Inflammatory macrophage treated with lipopolysaccharide for 1 hour (primary cell): ENCODE measurements around the gene PARD3.
A peak's percentile ranks its signal among the peaks of the same experiment; 100 is the strongest.

Source experiments
- DNase-seq, 2 donors: peaks; one replicate each; pipeline ENCODE4 v3.0.0-alpha.2; 2020 to 2022

The PARD3 gene

GRCh38 chr10:34166823-34167222 is 648.3 kb downstream of the PARD3 start:
- DNase-seq = no peak

GRCh38 chr10:34166354-34166753 is 648.7 kb downstream of the PARD3 start:
- no peak for DNase-seq

- no peak for DNase-seq
Measured at GRCh38 chr10:34164029-34164428, 651.1 kb downstream of the PARD3 start.

GRCh38 chr10:34163075-34163905 is 651.8 kb downstream of the PARD3 start:
- DNase-seq = no peak

- DNase-seq = no peak
Measured at GRCh38 chr10:34161777-34162370, 653.2 kb downstream of the PARD3 start.

- DNase-seq = no peak
Measured at GRCh38 chr10:34160595-34160994, 654.5 kb downstream of the PARD3 start.

GRCh38 chr10:34157501-34157900 is 657.6 kb downstream of the PARD3 start:
- DNase-seq = no peak

GRCh38 chr10:34156781-34157425 is 658.2 kb downstream of the PARD3 start:
- DNase-seq = no peak

GRCh38 chr10:34155812-34156211 is 659.3 kb downstream of the PARD3 start:
- DNase-seq = no peak

- DNase-seq = no peak
Measured at GRCh38 chr10:34154383-34154900, 660.7 kb downstream of the PARD3 start.

- DNase-seq = no peak
Measured at GRCh38 chr10:34153663-34154382, 661.3 kb downstream of the PARD3 start.

GRCh38 chr10:34152434-34152833 is 662.7 kb downstream of the PARD3 start:
- no peak for DNase-seq

GRCh38 chr10:34151931-34152330 is 663.2 kb downstream of the PARD3 start:
- no peak for DNase-seq

GRCh38 chr10:34151481-34151880 is 663.6 kb downstream of the PARD3 start:
- DNase-seq = no peak

GRCh38 chr10:34150103-34150502 is 665.0 kb downstream of the PARD3 start:
- DNase-seq = no peak

- no peak for DNase-seq
Measured at GRCh38 chr10:34148305-34148657, 666.8 kb downstream of the PARD3 start.

GRCh38 chr10:34147641-34148304 is 667.3 kb downstream of the PARD3 start:
- no peak for DNase-seq

GRCh38 chr10:34145715-34146114 is 669.4 kb downstream of the PARD3 start:
- DNase-seq = no peak

GRCh38 chr10:34143466-34143865 is 671.6 kb downstream of the PARD3 start:
- DNase-seq = no peak

GRCh38 chr10:34141032-34141680 is 673.9 kb downstream of the PARD3 start:
- no peak for DNase-seq

- peak in 1 of 2 donors; percentile 10 for DNase-seq
Measured at GRCh38 chr10:34139559-34139958, 675.5 kb downstream of the PARD3 start.

- DNase-seq = no peak
Measured at GRCh38 chr10:34137955-34138354, 677.1 kb downstream of the PARD3 start.
